Loucy (cell line): Measurements from ENCODE around the gene TIMMDC1.

Experiments used
- CTCF ChIP-seq: fragments of 200-600 bp; sonication (generic); conservative IDR thresholded peaks from 2 replicates; pipeline ENCODE4 v1.5.1; 2014; ENCODE audit warnings: mild to moderate bottlenecking, antibody characterized with exemption, low read length
- EZH2phosphoT487 ChIP-seq: fragments of 200-600 bp; IDR thresholded peaks from 2 replicates; pipeline ENCODE4 v1.6.1; 2018; ENCODE audit warnings: antibody characterized with exemption, mild to moderate bottlenecking, moderate library complexity, borderline replicate concordance

DNA sequence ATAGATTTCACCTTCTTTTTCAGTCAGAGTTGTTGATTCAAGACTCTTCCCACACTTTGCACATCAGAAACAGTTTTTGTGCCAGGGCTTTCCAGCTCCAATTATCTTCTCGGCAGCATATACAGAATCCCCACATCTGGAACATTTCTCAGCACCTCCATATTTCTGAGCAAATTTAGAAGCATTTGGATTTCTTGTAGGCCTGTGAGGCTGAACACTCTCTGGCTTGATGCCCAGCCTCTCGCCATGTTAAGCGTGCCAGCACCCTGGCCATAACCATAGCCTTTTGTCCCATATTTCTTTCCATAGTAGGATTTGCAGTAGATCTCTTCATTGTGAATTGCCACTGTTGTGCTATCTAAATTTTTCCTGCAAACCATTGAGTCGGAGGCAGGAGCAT lies 32.8 kb downstream of the TIMMDC1 start:
- TF ChIP-seq CTCF (no peak), EZH2phosphoT487 (no peak)
